HG02588 (cell line): ENCODE data around the gene BATF2.
A peak's percentile ranks its signal among the peaks of the same experiment; 100 is the strongest.
"Not testable (repeated sequence)": the region's sequence is repeated elsewhere in the genome, so short reads cannot be mapped to it uniquely, and the experiment has no call there.

Experiments
- ATAC-seq: cut with Tn5 transposase; IDR thresholded peaks from one replicate; pipeline ENCODE4 v1.9.1; 2021; ENCODE audit warnings: mild to moderate bottlenecking, moderate library complexity; ENCODE audit not compliant: unreplicated experiment

The BATF2 gene, protein sequence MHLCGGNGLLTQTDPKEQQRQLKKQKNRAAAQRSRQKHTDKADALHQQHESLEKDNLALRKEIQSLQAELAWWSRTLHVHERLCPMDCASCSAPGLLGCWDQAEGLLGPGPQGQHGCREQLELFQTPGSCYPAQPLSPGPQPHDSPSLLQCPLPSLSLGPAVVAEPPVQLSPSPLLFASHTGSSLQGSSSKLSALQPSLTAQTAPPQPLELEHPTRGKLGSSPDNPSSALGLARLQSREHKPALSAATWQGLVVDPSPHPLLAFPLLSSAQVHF

DNA sequence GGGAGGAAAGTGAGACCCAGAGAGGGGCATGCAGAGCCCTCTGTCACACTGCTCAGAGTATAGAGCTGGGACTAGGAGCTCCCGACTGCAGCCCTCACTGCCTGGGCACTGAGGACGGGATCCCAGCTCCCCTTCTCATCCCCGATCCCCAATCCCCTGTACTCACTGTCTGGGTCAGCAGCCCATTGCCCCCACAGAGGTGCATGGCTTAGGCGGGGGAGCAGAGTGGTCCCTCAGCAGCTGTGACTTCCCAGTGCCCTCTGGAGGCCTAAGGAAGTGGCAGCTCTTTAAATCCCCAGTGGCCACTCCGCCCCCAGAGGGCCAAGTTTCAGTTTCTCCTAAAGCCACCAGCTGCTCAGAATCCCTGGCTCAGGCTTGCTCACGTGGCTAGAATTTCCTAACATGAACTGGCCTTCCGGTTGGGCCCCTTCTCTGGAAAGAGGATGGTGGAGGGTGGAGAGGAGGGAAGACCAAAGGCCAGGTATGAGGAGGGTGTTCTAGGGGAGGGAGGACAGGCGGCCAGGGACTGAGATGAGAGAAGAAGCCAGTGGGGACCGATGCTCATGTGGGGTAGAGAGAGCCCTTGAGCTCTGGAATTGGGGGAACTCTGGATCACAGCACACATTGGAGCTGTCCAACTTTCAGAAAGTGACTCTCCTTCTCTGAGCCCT is at the start of gene BATF2:
Gene BATF2 (minus strand): TSS at position 262 of the 671 bp plus-strand sequence. CDS start 57 bp downstream, at position 205.
- no peak for ATAC-seq

DNA sequence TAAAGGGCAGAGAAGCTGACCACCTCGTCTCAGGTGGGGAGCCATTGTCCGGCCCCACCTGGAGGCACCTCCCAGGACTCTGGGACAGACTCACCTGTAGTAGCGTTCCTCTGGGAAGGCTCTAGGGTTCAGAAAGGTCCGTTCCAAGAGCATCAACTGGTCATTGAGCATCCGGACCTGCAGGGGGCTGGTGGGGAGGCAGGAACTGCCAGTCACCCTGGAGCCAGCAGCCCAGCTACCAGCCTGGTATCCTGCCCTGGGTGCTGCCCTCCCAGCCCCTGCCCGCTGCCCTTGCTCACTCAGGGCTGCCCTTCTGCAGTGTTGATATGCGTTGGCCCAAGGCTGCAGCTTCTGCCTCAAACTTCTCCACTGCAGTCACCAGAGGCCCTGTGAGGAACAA is 49.0 kb upstream of the BATF2 start:
- ATAC-seq, result no peak

DNA sequence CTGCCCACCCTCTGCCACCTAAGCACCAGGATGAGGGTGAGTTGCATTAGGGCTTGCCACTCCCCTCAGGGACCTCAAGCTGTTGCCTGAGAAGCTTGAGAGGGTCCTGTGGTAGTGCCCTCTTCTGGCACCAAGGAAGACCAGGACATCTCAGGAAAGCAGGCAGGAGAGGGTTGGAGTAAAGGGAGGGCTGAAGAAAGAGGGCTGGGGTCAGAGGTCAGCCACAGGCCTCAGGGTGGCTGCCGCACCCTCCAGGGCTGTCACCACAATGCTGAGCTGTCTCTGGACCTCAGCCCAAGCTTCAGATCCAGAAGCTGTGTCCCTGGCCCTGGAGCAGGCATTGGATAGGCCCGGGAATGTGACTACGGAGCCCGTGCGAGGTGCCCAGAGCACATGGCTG is 48.3 kb upstream of the BATF2 start:
- no peak for ATAC-seq

DNA sequence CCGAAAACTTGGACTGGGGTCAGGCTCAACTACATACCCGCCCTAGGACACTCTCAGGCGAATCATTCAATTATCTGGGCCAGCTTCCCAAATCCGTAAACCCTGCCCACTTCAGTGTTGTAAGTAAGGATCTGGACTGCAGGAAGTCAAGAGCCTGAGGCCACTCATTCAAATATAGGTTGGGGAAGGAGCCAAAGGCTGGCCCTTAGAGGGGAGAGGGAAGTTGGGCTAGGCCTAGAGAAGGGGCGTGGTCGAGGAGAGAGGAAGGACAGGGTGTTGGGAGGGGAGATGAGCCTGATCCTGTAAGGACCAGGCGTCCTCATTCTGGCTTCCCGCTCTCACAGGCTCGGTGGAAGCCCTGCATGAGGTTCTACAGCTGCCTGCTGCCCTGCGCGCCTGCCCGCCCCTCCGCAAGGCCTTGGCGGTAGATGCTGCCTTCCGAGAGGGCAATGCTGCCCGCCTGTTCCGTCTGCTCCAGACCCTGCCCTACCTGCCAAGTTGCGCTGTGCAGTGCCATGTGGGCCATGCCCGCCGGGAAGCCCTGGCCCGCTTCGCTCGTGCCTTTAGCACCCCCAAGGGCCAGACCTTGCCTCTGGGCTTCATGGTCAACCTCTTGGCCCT is 47.2 kb upstream of the BATF2 start:
- no peak for ATAC-seq

DNA sequence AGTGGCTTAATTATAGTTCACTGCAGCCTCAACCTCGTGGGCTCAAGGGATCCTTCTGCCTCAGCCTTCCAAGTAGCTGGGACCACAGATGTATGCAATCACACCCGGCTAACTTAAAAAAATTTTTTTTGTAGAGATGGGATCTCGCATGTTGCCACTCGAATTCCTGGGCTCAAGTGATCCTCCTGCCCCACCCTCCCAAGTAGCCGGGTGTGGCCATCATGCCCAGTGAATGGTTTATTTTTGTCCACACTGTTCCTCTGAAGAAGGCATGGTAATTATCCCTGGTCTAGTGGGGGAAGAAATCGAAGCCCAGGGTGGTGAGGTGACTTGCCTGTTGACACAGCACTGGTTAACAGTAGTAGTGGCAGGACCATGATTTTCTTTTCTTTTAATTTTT is 46.1 kb upstream of the BATF2 start:
- no peak for ATAC-seq

DNA sequence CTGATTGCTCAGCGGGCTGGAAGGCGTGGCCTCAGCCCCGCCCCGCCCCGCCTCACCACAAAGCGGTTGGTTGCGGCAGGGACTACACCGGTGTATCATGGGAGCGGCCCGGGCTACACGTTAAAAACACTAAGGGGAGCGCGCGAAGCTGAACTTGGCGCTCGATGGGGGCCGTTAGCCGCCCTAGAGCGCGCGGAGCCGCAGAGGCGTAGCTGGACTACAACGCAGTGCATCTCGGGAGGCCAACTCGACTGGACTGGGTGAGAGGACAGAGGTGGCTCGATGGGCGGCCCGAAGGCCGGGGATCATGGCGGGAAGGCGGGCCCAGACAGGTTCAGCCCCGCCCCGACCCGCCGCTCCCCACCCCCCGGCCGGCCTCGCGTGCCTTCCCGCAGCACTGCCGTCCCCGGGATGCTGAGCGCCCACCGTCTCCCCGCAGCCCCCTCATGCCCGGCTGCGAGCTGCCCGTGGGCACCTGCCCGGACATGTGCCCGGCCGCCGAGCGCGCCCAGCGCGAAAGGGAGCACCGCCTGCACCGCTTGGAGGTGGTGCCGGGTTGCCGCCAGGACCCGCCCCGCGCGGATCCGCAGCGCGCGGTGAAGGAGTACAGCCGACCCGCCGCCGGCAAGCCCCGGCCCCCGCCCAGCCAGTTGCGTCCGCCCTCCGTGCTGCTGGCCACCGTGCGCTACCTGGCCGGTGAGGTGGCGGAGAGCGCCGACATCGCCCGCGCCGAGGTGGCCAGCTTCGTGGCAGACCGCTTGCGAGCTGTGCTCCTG is 44.3 kb upstream of the BATF2 start, which contains the start of gene SAC3D1:
Gene SAC3D1 (plus strand): TSS at position 364 of the 776 bp plus-strand sequence. CDS start 83 bp downstream, at position 447.
- peak; percentile 80 for ATAC-seq

DNA sequence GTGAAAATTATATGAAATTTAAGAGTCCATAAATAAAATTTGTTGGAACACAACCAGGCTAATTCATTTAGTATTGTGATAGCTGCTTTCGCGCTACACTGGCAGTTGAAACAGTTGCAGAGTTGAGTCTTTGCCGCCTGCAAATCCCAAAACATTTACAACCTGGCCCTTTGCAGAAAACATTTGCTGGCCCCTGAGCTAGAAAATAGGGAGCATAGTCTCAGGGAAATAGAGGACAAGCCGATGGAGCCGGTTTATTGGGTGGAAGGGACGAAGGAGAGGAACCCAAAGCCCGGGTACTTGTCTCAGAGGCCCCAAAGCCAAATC is 43.7 kb upstream of the BATF2 start:
- no peak for ATAC-seq

DNA sequence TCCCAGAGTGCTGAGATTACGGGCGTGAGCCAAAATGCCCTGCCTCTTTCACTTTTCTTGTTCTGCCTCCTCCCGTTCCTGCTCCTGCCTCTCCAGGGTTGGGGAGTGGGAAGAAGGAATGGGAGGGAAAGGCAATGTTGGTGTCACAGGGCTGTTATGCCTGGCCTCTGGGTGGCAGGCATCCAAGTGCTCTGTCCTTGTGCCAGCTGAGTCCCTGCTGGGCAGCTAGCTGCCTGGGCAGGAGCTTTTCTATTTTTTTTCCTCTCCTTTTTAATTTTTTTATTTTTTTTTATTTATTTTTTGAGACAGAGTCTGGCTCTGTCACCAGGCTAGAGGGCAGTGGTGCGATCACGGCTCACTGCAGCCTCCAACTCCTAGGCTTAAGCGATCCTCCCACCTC is 40.2 kb upstream of the BATF2 start:
- no peak for ATAC-seq

DNA sequence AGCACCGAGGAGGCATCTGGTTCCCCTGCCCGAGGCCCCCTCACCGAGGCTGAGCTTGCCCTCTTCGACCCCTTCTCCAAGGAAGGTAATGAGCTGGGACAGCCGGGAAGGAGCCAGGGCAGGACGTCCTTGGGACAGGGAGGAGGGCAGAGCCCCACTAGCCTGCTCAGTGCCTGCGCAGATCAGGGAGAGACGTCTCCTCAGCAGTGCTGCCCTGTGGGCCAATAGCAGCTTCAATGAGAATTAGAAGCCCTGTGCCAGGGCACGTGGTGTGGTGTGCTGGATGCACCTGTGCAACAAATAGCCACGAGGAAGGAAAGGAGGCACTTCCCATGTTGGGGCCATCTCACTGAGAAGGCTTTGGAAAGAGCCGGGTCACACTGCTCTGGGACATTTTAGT is 38.8 kb upstream of the BATF2 start:
- no peak for ATAC-seq

DNA sequence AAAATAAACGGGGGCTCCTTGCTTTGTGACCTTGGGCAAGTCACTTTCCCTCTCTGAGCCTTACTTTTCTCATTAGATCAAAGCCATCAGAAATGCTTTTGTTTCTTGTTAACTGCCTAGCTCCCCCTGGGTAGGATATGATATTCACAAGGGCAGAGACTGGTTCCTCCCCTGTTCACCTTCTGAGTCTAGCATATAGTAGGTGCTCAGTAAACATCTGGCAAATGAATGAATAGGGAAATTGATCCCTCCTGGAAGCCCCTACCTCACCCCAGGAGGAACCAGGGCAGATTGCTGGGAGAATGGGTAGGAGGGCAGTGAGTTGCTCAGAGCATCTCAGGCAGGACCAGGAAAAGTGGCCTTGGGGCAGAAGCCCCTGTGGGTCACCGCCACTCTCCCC is 37.7 kb upstream of the BATF2 start:
- ATAC-seq, result no peak

DNA sequence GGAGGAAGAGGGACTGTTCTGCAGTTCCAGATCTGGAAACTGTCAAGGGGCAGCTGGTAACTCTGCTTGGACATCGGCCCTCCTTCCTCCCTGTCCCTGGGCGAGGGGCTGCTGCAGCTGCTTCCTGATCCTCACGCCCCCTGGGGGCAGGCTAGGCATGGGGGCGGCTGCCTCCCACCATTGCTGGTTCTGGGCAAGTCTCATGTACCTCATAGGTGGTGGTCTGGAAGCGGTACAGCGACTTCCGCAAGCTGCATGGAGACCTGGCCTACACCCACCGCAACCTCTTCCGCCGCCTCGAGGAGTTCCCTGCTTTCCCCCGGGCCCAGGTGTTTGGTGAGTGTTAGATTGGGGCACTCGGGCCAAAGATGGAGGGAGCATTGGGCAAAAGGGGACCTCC is 35.4 kb upstream of the BATF2 start:
- no peak for ATAC-seq

DNA sequence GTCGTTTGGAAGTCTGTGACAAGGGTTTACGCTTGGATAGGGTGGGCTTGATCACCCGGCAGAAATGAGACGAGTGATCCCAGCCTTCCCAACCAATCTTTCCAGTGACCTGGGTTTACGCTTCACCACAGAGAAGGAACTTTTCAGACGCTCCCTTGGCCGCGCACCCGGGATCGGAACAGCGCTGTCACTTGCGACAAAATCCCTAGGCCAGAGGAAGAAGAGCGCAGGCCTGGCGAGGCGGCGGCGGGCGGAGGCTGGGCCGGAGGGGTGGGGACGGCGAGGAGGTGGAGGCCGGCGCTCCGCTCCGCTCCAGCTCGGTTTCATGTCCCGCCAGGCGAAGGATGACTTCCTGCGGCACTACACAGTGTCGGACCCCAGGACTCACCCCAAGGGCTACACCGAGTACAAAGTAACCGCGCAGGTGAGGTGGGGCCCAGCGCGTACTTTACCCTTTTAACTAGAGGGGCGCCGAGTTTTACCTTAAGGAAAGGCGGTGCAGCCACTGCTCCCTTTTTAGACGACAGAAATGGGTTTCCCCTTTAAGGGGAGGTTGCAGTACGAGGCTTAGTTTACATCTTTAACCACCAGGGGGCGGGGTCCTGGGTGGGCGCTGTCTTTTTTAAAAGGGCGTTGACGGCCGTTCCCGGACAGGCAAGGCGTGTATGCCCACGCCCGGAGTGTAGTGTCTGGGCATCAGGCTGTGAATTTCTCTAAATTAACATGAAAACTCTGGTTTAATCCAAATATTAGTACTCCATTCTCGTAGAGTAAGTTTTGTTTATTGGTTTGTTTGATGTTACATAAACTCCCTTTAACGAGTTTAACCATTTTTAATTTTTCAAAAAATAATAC is 30.7 kb upstream of the BATF2 start, which contains the start of gene SNX15:
Gene SNX15 (plus strand): TSS at position 227 of the 855 bp plus-strand sequence. CDS start 99 bp downstream, at position 326.
- peak; percentile 83 for ATAC-seq

DNA sequence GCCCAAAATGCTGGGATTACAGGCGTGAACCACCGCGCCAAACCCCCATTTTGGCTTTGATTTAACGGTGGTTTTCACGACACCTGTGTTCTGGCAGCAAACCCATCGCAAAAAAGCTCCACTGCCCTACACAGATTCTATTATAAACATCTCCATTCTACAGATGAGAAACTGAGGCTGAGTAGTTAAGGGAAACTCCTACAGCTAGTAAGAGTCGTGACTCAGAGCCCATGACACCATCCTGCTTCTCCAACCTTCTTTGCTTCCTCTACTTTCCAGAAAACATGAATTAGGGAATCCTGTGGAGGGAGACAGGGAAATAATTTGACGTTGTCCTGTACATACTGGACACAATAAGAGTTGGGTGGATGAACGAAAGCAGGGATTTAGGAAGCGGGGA is 30.0 kb upstream of the BATF2 start:
- no peak for ATAC-seq

DNA sequence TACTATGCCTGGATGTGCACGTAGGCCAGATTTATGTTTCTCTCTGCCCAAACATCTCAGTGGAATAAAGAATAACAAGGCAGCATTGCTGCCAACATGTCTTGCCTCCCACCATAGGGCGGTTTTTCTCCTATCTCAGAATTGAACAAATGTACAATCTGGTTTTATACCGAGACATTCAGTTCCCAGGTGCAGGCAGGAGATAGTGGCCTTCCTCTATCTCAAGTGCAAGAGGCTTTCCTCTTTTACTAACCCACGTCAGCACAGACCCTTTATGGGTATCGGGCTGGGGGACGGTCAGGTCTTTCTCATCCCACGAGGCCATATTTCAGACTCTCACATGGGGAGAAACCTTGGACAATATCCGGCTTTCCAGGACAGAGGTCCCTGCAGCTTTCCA is 26.7 kb upstream of the BATF2 start:
- ATAC-seq, result not testable (repeated sequence)

DNA sequence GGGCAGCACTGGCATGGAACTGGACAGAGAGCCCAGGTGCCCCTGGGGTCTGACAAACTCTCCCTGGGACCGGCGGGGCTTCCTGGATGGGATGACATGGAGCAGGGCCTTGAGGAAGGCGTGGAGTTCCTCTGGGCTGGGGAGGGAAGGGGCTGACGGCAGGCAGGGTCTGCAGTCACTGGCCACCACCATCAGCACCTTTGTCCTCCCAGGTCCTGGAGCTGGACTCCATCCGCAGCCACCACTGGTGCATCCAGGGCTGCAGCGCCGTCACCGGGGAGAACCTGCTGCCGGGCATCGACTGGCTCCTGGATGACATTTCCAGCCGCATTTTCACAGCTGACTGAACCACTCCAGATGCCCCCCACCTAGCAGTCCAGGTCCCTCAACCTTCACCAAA is 24.7 kb upstream of the BATF2 start:
- no peak for ATAC-seq

DNA sequence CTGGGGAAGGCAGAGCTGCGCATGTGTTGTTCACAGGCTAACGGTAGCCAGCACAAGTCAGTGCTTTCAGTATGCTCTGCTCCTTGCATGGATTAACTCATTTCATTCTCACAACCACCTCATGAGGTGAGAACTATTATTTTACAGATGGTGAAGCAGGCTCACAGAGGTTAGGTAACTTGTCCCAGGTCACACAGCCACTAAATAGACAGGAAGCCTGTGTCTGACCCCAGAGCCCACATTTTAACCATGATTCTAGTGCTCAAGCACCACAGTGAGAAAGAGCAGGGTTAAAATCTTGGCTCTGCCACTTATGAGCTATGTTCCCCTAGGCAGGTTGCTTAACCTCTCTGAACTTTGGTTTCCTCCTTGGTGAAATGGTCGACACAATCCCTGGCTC is 24.2 kb upstream of the BATF2 start:
- ATAC-seq, result no peak

DNA sequence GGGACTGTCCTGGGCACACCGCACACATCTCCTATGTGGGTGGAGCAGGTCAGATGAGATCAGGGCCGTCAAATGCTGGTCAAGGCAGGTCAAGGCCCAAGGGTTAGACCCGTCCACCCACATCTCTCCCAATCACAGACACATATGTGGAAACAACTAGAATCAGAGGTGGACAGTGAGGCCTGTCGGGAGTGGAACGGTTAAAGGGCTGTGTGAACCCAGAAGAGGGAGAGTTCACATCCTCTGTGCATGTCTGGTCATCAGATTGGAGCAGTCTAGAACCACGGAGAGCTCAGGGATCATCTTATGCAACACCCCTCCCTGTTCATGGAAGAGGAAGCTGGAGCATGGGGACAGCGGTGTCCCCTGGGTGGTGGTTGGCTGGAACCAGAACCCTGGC is 23.1 kb upstream of the BATF2 start:
- no peak for ATAC-seq

DNA sequence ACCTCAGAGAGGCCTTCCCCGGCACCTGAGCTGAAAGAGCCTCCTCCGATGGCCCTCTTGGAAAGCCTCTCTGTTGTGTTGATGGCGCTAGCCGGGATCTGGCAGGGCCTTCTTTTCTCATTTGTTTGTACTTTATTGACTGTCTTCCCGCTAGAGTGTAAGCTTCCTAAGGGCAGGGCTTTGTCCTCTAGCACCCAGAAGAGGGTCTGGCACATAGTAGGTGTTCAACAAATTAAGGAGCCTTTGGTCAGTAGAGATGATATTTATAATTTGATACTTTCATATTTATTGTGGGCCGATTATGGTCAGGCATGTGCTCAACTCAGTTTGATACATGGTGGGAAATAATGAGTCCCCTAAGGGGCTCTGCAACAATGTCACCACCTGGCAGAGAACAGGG is 21.2 kb upstream of the BATF2 start:
- ATAC-seq, result no peak

DNA sequence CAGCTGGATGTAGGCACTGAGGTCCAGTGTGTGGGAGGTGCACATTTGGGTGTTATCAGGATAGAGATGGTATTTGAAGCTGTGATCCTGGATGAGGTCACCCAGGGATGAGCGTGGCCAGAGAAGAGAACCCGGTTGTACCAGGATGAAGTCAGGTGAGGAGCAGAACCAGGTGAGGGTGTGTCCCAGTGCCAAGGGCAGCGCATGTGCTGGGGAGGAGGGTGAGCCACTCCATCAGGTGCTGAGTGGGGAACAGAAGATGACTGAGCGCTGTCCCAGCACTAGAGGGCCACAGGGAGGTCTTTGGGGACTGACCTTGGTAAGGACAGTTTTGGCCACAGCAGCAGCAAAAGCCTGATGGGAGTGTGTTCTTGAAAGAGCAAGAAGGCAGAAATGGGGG is 19.9 kb upstream of the BATF2 start:
- ATAC-seq, result no peak

DNA sequence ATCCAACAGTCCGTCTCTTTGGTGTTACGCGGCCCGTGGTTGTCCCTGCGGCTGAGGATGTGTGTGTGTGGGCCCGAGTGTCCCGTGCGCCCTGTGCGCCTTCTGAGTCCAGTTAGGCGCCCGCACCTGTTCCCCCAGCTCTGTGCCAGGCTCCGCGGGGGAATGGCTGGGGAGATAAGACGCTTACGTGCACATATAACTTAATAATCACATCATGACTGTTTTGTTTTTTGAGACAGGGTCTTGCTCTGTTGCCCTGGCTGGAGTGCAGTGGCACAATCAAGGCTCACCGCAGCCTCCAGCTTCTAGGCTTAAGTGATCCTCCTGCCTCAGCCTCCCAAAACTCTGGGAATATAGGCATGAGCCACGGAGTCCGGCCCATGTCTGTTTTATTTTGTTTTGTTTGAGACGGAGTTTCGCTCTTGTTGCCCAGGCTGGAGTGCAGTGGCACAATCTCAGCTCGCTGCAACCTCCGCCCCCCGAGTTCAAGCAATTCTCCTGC is 18.0 kb upstream of the BATF2 start:
- ATAC-seq, result no peak
